ENCODE measurements around the gene CHMP2A.

DNA sequence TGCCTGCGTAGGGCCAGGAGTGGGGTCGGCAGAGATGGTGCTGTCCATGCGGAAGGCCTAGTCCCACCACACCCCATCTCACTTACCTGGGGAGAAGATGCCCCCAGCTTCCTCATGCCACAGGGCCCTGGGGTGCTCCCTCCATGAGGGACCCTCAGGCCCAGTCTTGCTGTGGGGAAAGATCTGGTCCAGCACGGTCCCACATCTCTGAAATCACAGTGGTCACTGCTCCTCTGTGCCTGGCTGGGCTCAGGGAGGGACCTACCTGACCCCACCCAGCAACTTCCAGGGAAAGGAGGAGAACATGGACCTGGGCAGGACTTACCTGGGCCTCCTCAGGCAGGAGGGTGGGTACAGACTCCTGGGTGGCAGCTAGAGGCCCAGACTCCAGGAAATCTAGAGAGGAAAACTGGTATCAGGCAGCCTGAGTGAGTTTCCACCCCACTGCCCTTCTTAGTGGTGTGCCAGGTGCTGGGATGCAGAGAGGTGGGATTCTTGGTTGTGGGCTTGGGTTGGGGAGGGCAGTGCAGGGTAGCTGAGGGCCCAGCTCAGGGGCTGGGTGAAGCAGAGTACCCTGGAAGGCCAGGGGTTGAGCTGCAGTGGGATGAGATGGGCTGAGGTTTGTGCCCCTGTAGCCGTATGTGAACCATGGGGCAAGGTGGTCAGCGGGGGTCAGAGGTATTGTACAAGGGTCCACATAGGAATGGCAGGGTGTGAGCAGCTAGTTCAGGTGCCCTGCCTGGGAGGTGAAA lies 14.5 kb upstream of the CHMP2A start:
- TF ChIP-seq YBX1 (IDR thresholded peaks at IDR 0.05) = no peak
- TF ChIP-seq MTA2 (IDR thresholded peaks at IDR 0.05; ENCODE audit: low read depth) = no peak
- TF ChIP-seq CTCF (IDR thresholded peaks at IDR 0.05 in 2 of 3, conservative IDR thresholded peaks at IDR 0.05 in 1 of 3; ENCODE audit: control insufficient read depth in 2 of 3, extremely low read depth in 1 of 3, insufficient read depth in 1 of 3, low read depth in 3 of 3, low read length in 3 of 3) = no peak

Data from GM12878 (cell line).